HepG2 (cell line): ENCODE data around the gene TRPM5. TPM values are rescaled to one million over a fixed set of nuclear protein-coding genes. Genes with fewer than 3 reads are reported as not detected.

Source experiments
- ATAC-seq: fragments of 200-7000 bp; cut with Tn5 transposase; 3 replicates; pipeline ENCODE4 v1.9.1; 2020; ENCODE audit warnings: mild to moderate bottlenecking, moderate library complexity
- BruUV-seq: library from RNA; stranded (reverse); fragments of 400-500 nt; replicated peaks from 2 replicates; lab custom pipeline; 2021; lab: Mats Ljungman, UMichigan
- CTCF ChIA-PET: fragments of 300-600 bp; formaldehyde crosslinking; extraction: SDS; loops from one replicate; lab custom pipeline; 2021; ENCODE audit warnings: low total read pairs, inconsistent platforms, low intra/inter-chr PET ratio; lab: Yijun Ruan, JAX
- POLR2A ChIA-PET: fragments of 350-600 bp; sonication (Branson Sonifier 250); formaldehyde crosslinking; loops from one replicate; lab custom pipeline; 2020; ENCODE audit warnings: antibody characterized with exemption, inconsistent platforms; lab: Yijun Ruan, JAX
- DNase-seq: peaks from one replicate; pipeline ENCODE4 v3.0.0-alpha.2; 2015; ENCODE audit warnings: low spot score
- FAIRE-seq: peaks from 3 replicates; lab custom pipeline; 2011; peaks lifted over from hg19 to GRCh38; lab: Jason Lieb, UNC
- H2AFZ ChIP-seq: one replicate; pipeline ENCODE4 v1.6.1; 2011; ENCODE audit warnings: low read length, inconsistent platforms
- H3K27ac ChIP-seq: fragments of 300-600 bp; 3 replicates; pipeline ENCODE4 v1.8.0; 2011; ENCODE audit warnings: mixed run types, mild to moderate bottlenecking, mixed read lengths, low read length, inconsistent platforms; ENCODE audit not compliant: insufficient read depth; ENCODE audit errors: extremely low read length
- H3K27me3 ChIP-seq, 2 experiments: fragments of 200-600 bp in 1 of 2; 2 replicates in 1 of 2; 3 replicates in 1 of 2; pipeline versions ENCODE4 v1.6.0 to v1.8.0; 2011; ENCODE audit warnings: low read length in 2 of 2, mild to moderate bottlenecking in 2 of 2, moderate library complexity in 2 of 2, inconsistent platforms in 1 of 2; ENCODE audit not compliant: insufficient read depth in 2 of 2, control insufficient read depth in 1 of 2
- H3K36me3 ChIP-seq, 2 experiments: fragments of 200-600 bp in 1 of 2; replicated peaks in 1 of 2; 2 replicates in 1 of 2; 3 replicates in 1 of 2; pipeline versions ENCODE4 v1.5.1 to v1.8.0; 2011; ENCODE audit warnings: low read length in 2 of 2, inconsistent platforms in 1 of 2; ENCODE audit not compliant: insufficient read depth in 2 of 2, control insufficient read depth in 1 of 2
- H3K4me1 ChIP-seq: 2 replicates; pipeline ENCODE4 v1.5.1; 2012; ENCODE audit warnings: low read length, inconsistent platforms; ENCODE audit not compliant: insufficient read depth
- H3K4me2 ChIP-seq: 2 replicates; pipeline ENCODE4 v1.6.0; 2011; ENCODE audit warnings: low read depth, low read length, inconsistent platforms
- H3K4me3 ChIP-seq, 3 experiments: fragments of 200-600 bp in 1 of 3; sonication (generic), shearing (Covaris generic) in 1 of 3; replicated peaks in 1 of 3; 2 replicates each; pipeline ENCODE4 v1.5.1; 2011 to 2016; ENCODE audit warnings: low read length in 3 of 3, inconsistent platforms in 2 of 3, low read depth in 2 of 3, mild to moderate bottlenecking in 2 of 3, control low read depth in 1 of 3, mixed read lengths in 1 of 3; ENCODE audit not compliant: insufficient read depth in 1 of 3
- H3K79me2 ChIP-seq: one replicate; pipeline ENCODE4 v1.6.1; 2011; ENCODE audit warnings: low read length, inconsistent platforms; ENCODE audit not compliant: insufficient read depth
- H3K9ac ChIP-seq: 2 replicates; pipeline ENCODE4 v1.6.0; 2011; ENCODE audit warnings: mild to moderate bottlenecking, low read depth, low read length, inconsistent platforms; ENCODE audit not compliant: insufficient read depth
- H3K9me3 ChIP-seq: 2 replicates; pipeline ENCODE4 v1.5.1; 2012; ENCODE audit warnings: mild to moderate bottlenecking, low read length
- H4K20me1 ChIP-seq: 2 replicates; pipeline ENCODE4 v1.6.0; 2011; ENCODE audit warnings: inconsistent platforms, mild to moderate bottlenecking, low read length, moderate library complexity; ENCODE audit not compliant: insufficient read depth
- FOXO1 ChIP-seq: sonication (generic); formaldehyde crosslinking; IDR thresholded peaks from 2 replicates; pipeline ENCODE4 v1.4.0; 2020; ENCODE audit warnings: missing genetic modification reagents
- IKZF1 ChIP-seq: fragments of 450-650 bp; IDR thresholded peaks from 2 replicates; pipeline ENCODE4 v1.7.1; 2016
- NCOR1 ChIP-seq: fragments of 200-600 bp; sonication (generic); IDR thresholded peaks from 2 replicates; pipeline ENCODE4 v1.7.0; 2017; ENCODE audit warnings: antibody characterized with exemption, low read length, borderline replicate concordance
- POLR2G ChIP-seq: fragments of 200-400 bp; formaldehyde crosslinking; IDR thresholded peaks from 2 replicates; pipeline ENCODE4 v1.6.1; 2018; ENCODE audit warnings: mild to moderate bottlenecking, low read depth, low read length, moderate library complexity
- SSRP1 ChIP-seq: IDR thresholded peaks from 2 replicates; pipeline ENCODE4 v1.6.1; 2016; ENCODE audit warnings: control low read depth
- ZNF121 ChIP-seq: sonication (generic); formaldehyde crosslinking; IDR thresholded peaks from 2 replicates; pipeline ENCODE4 v1.5.0; 2020; ENCODE audit warnings: mild to moderate bottlenecking, missing genetic modification reagents
- ZNF326 ChIP-seq: sonication (generic); formaldehyde crosslinking; IDR thresholded peaks from 2 replicates; pipeline ENCODE4 v1.4.0; 2020; ENCODE audit warnings: missing genetic modification reagents, borderline replicate concordance
- ZNF644 ChIP-seq: IDR thresholded peaks from 2 replicates; pipeline ENCODE4 v1.6.1; 2016; ENCODE audit warnings: low read depth
- ZNF720 ChIP-seq: sonication (generic); formaldehyde crosslinking; IDR thresholded peaks from 2 replicates; pipeline ENCODE4 v1.4.0; 2020; ENCODE audit warnings: missing genetic modification reagents
- ZSCAN31 ChIP-seq: sonication (generic); formaldehyde crosslinking; IDR thresholded peaks from 2 replicates; pipeline ENCODE4 v1.5.0; 2020; ENCODE audit warnings: low read depth, mild to moderate bottlenecking, missing genetic modification reagents
- WGBS: methylation state at CpG from one replicate; pipeline ENCODE4 v1.1.6; 2017; ENCODE audit warnings: low lambda C conversion rate; 5-methylcytosine and 5-hydroxymethylcytosine counted together
- in situ Hi-C: cut with HindIII; loops from 2 replicates; pipeline ENCODE4 v1.10.0; 2017; ENCODE audit warnings: low pct_unique_long_range_greater_than_20kb; ENCODE audit not compliant: extremely low pct_ligation_motif_present
- intact Hi-C: fragments of 100-400 bp; cut with micrococcal nuclease; formaldehyde crosslinking; loops from one replicate; pipeline ENCODE4 v1.10.0; 2022; ENCODE audit not compliant: unreplicated experiment
- polyA plus RNA-seq, 8 experiments: library from polyadenylated mRNA; depleted of rRNA in 3 of 8; stranded (reverse) in 7 of 8; unstranded in 1 of 8; fragments of >200 nt; fragmentation: Illumina TruSeq in 4 of 8; extraction: Trizol in 4 of 8; gene quantifications; 2 replicates each; pipeline versions ENCODE4 v1.2.1 to v1.2.3, GENCODE V29; 2011 to 2016; ENCODE audit warnings: low read depth in 4 of 8, missing spikeins in 1 of 8, mixed read lengths in 1 of 8; ENCODE audit not compliant: insufficient read depth in 1 of 8
- total RNA-seq, 5 experiments: library from RNA; depleted of rRNA; stranded (reverse); fragments of >200 nt; fragmentation: Illumina TruSeq; extraction: Trizol; gene quantifications; 2 replicates each; pipeline ENCODE4 v1.2.3, GENCODE V29; 2016; ENCODE audit warnings: low read depth in 1 of 5
- TF ChIP-seq, protein P1 (sequence below): sonication (generic); formaldehyde crosslinking; IDR thresholded peaks from 2 replicates; pipeline ENCODE4 v1.8.0; 2022; ENCODE audit warnings: low read depth, missing genetic modification reagents
- TF ChIP-seq, protein P2 (sequence below): sonication (generic); formaldehyde crosslinking; IDR thresholded peaks from 2 replicates; pipeline ENCODE4 v1.4.0; 2020; ENCODE audit warnings: mild to moderate bottlenecking, missing genetic modification reagents
- TF ChIP-seq, protein P3 (sequence below): sonication (generic); formaldehyde crosslinking; IDR thresholded peaks from 2 replicates; pipeline ENCODE4 v1.8.1; 2023; ENCODE audit warnings: mild to moderate bottlenecking, missing genetic modification reagents
- TF ChIP-seq, protein P4 (sequence below): IDR thresholded peaks from 2 replicates; pipeline ENCODE4 v1.6.1; 2012; ENCODE audit warnings: inconsistent platforms
- TF ChIP-seq, protein P5 (sequence below): sonication (generic); formaldehyde crosslinking; IDR thresholded peaks from 2 replicates; pipeline ENCODE4 v1.5.1; 2020; ENCODE audit warnings: missing genetic modification reagents, mild to moderate bottlenecking, borderline replicate concordance

Gene TRPM5
- total and polyA plus RNA-seq, 2 of the 13 experiments (the other 11 are each of a cell fraction or from before 2014, with no cell fraction given) = 0.12 TPM; not detected in 1

DNA sequence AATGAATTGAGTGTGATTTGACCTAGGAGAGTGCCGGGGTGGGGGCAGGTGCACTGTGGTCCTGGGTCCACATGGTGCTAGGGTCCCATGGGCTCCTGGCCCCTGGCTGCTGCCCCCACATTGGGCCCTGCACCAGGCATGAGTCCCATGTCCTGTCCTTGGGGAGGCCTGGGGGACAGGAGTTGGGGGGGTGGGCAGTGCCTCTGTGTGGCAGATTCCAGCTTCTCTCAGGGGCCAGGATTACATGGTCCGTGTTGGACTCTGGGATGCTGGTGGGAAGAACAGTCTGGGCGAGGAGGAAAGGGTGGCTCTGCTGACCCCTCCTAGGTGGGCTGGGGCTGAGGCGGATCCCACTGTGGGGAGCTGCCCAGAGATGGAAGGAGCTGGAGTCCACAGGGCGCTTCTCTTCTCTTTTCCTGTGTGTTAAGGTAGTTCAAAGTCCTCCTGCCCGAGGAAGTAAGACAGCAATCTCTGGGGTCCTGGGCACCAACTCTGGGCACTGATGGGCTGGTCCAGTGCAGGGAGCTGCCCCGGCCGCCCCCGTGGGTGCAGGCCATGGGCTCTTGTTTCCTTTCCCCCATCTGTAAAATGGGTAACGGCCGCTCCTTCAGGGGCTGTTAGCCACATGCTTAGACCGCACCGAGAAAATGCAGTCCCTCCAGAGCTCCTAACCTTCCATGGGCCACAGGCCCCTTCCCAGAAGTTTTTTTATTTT is 20.3 kb upstream of the TRPM5 start:
- Histone ChIP-seq H3K36me3 (no peaks in the 10 kb centered on the region), H3K27ac (no peak overlapping the region), H4K20me1 (no peaks in the 10 kb centered on the region), H3K9me3 (no peaks in the 10 kb centered on the region), H2AFZ (no peak overlapping the region), H3K4me3 (no peak overlapping the region), H3K4me1 (peaks cover 21% of the 10 kb centered on the region), H3K79me2 (no peaks in the 10 kb centered on the region), H3K9ac (no peak overlapping the region), H3K4me2 (no peak overlapping the region), H3K27me3 (peaks cover 15 to 82% of the 10 kb centered on the region in 2 experiments)
- ChIA-PET POLR2A (no interaction called here), CTCF (no interaction called here)
- BruUV-seq = no TSS peak
- in situ Hi-C loops = no loop called here
- DNase-seq = no peak
- no peak for ATAC-seq
- intact Hi-C loops = no loop called here
- no peak for FAIRE-seq
- WGBS = 19% methylated on average over 9 of the region's 13 CpGs
- TF ChIP-seq, protein P1, sequence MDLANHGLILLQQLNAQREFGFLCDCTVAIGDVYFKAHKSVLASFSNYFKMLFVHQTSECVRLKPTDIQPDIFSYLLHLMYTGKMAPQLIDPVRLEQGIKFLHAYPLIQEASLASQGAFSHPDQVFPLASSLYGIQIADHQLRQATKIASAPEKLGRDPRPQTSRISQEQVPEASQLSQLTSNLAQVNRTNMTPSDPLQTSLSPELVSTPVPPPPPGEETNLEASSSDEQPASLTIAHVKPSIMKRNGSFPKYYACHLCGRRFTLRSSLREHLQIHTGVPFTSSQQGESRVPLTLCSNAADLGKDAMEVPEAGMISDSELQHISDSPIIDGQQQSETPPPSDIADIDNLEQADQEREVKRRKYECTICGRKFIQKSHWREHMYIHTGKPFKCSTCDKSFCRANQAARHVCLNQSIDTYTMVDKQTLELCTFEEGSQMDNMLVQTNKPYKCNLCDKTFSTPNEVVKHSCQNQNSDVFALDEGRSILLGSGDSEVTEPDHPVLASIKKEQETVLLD (CRISPR knock-in tag) = no peak
- TF ChIP-seq, protein P2, sequence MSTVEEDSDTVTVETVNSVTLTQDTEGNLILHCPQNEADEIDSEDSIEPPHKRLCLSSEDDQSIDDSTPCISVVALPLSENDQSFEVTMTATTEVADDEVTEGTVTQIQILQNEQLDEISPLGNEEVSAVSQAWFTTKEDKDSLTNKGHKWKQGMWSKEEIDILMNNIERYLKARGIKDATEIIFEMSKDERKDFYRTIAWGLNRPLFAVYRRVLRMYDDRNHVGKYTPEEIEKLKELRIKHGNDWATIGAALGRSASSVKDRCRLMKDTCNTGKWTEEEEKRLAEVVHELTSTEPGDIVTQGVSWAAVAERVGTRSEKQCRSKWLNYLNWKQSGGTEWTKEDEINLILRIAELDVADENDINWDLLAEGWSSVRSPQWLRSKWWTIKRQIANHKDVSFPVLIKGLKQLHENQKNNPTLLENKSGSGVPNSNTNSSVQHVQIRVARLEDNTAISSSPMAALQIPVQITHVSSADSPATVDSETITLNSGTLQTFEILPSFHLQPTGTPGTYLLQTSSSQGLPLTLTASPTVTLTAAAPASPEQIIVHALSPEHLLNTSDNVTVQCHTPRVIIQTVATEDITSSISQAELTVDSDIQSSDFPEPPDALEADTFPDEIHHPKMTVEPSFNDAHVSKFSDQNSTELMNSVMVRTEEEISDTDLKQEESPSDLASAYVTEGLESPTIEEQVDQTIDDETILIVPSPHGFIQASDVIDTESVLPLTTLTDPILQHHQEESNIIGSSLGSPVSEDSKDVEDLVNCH = no peak
- TF ChIP-seq ZNF121 (no peak), POLR2G (no peak), ZNF326 (CRISPR knock-in tag) (no peak), SSRP1 (CRISPR knock-in tag) (no peak), IKZF1 (no peak), ZNF644 (CRISPR knock-in tag) (no peak), NCOR1 (no peak), ZNF720 (no peak), FOXO1 (no peak), ZSCAN31 (CRISPR knock-in tag) (no peak)
- TF ChIP-seq, protein P3, sequence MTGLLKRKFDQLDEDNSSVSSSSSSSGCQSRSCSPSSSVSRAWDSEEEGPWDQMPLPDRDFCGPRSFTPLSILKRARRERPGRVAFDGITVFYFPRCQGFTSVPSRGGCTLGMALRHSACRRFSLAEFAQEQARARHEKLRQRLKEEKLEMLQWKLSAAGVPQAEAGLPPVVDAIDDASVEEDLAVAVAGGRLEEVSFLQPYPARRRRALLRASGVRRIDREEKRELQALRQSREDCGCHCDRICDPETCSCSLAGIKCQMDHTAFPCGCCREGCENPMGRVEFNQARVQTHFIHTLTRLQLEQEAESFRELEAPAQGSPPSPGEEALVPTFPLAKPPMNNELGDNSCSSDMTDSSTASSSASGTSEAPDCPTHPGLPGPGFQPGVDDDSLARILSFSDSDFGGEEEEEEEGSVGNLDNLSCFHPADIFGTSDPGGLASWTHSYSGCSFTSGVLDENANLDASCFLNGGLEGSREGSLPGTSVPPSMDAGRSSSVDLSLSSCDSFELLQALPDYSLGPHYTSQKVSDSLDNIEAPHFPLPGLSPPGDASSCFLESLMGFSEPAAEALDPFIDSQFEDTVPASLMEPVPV = no peak
- TF ChIP-seq, protein P4, sequence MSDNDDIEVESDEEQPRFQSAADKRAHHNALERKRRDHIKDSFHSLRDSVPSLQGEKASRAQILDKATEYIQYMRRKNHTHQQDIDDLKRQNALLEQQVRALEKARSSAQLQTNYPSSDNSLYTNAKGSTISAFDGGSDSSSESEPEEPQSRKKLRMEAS = no peak
- TF ChIP-seq, protein P5, sequence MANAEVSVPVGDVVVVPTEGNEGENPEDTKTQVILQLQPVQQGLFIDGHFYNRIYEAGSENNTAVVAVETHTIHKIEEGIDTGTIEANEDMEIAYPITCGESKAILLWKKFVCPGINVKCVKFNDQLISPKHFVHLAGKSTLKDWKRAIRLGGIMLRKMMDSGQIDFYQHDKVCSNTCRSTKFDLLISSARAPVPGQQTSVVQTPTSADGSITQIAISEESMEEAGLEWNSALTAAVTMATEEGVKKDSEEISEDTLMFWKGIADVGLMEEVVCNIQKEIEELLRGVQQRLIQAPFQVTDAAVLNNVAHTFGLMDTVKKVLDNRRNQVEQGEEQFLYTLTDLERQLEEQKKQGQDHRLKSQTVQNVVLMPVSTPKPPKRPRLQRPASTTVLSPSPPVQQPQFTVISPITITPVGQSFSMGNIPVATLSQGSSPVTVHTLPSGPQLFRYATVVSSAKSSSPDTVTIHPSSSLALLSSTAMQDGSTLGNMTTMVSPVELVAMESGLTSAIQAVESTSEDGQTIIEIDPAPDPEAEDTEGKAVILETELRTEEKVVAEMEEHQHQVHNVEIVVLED (CRISPR knock-in tag) = no peak
